ENCODE data around the gene ARHGAP32.
A peak's percentile ranks its signal among the peaks of the same experiment; 100 is the strongest.

ARHGAP32 gene

DNA sequence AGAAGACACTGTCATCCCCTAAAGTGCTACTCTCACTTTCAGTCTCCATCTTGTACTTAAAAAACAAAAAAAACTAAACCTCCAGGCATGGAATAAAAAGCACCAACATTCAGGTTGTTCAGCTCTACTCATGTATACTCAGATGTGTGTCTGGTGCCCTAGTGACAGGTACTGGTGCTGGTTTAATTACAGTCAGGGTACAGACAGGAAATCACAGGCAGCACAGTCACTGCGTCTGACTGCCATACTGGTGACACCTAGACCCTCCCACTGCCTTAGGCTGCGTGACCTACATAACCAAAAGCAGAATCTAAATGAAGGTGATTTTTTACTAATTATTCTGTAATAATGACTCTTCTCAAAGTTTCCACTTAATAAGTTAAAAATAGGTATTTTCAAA, at the start of gene ARHGAP32:
Gene ARHGAP32, minus strand, starts transcription at position 176 of the 400 bp plus-strand sequence. Its CDS starts 127 bp downstream, at position 49.
- DNase-seq (ENCODE audit: low read depth in 4 of 4, low spot score in 1 of 4), result peak in 1 of 4 experiments; percentile 0

GRCh38 chr11:129239207-129239606, 47.1 kb upstream of the ARHGAP32 start:
- DNase-seq (ENCODE audit: low read depth in 4 of 4, low spot score in 1 of 4), result no peak

- no peak for DNase-seq (ENCODE audit: low read depth in 4 of 4, low spot score in 1 of 4)
These were observed 45.9 kb upstream of the ARHGAP32 start for GRCh38 chr11:129237880-129238638.

- no peak for DNase-seq (ENCODE audit: low read depth in 4 of 4, low spot score in 1 of 4)
These were observed 45.3 kb upstream of the ARHGAP32 start for GRCh38 chr11:129237456-129237855.

DNA sequence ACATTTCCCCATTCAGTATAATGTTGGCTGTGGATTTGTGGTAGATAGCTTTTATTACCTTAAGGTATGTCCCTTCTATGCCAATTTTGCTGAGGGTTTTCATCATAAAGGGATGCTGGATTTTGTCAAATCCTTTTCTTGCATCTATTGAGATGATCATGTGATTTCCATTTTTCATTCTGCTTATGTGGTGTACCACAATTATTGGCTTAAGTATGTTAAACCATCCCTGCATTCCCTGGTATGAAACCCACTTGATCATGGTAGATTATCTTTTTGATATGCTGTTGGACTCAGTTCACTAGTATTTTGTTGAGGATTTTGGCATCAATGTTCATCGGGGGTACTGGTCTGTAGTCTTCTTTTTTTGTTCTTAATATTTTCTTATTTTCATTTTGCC, 44.7 kb upstream of the ARHGAP32 start:
- no peak for DNase-seq (ENCODE audit: low read depth in 4 of 4, low spot score in 1 of 4)

DNA sequence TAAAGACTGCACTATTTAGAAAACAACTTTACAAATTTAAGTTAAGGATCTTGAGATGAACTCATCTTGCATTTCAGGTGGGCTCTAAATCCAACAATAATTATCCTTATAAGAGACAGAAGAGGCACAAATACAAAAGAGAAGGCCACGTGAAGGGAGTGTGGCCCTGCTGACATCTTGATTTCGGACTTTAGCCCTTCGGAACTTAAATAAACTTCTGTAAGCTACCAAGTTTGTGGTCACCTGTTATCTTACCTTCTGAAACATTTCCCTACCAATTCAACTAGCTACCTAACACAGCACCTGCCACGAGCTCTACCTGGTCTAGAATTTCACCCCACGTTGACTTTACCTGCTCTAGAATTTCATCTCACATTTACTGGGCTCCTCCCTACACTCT, 42.9 kb upstream of the ARHGAP32 start:
- DNase-seq (ENCODE audit: low read depth in 4 of 4, low spot score in 1 of 4), result no peak

DNA sequence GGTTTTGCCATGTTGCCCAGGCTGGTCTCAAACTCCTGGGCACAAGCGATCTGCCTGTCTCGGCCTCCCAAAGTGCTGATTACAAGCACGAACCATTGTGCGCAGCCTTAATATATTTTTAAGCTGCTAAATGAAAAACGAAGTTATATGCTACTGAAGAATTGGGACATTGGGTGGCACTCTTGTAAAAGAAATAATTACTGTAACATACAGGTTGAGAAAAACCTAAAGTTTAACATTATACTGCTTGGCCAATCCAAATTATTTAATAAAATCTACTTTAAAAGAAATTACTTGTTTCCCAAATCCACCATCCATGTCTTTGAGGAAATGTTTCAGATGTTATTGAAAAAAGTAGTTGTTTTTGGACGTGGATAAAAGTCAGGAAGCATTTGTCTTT, 37.9 kb upstream of the ARHGAP32 start:
- DNase-seq (ENCODE audit: low read depth in 4 of 4, low spot score in 1 of 4), result no peak

GRCh38 chr11:129226207-129226798, 34.2 kb upstream of the ARHGAP32 start:
- no peak for DNase-seq (ENCODE audit: low read depth in 4 of 4, low spot score in 1 of 4)

DNA sequence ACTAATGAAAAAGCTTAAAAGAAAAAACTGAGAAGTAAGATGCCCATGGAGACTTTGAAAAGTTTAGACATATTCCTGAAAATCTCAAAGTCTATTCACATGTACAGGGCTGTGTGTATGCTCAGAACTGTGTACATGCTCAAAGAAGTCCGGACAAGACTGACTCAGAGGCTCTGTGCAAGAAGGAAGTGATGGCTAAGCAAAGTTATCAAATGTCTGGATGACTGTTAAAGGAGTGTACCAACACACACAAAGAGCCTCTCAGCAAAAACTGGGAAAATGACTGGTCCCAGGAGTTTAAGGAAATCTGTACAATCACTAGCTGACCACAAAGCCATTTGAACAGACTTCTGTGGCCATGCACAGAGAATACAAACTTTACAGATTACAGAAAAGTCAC, 33.1 kb upstream of the ARHGAP32 start:
- DNase-seq (ENCODE audit: low read depth in 4 of 4, low spot score in 1 of 4), result no peak

DNA sequence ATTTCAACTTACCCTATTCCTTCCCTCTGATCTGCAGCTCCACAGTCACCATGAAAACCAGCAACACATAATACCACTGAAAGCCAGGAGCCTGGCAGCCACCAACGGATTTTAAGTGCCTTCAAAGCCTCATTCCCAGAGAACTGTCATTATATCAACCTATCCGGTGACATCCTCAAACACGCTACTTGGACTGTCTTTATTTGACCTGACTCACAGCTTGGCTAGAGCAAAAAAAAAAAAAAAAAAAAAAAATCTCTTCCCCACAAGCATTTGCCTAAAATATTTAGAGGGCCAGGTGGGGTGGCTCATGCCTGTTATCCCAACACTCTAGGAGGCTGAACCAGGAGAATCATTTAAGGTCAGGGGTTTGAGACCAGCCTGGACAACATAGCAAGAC, 32.4 kb upstream of the ARHGAP32 start:
- DNase-seq (ENCODE audit: low read depth in 4 of 4, low spot score in 1 of 4), result no peak

DNA sequence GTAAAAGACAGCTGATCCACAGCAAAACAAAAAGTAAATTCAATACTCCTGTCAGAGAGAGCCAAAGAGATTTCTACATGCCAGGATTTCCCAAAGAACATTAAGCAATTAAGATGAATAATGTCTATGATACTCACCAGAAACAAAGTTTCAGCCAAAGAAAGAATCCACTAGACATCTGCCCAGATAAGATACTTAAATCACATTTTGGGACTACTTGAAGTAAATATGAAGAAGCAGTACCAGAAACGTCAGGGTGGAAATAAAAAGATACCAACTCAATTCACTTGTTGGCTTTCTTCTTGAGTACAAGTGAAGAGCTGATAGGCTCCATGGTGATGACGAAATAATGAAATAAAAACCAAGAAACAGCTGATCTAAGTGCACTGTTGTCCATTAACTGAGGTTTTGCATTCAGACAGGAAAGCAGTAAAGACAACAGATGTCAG, 31.6 kb upstream of the ARHGAP32 start:
- DNase-seq (ENCODE audit: low read depth in 4 of 4, low spot score in 1 of 4), result no peak

- DNase-seq (ENCODE audit: low read depth in 4 of 4, low spot score in 1 of 4), result no peak
These were observed 31.1 kb upstream of the ARHGAP32 start for GRCh38 chr11:129223260-129223659.

- DNase-seq (ENCODE audit: low read depth in 4 of 4, low spot score in 1 of 4), result no peak
These were observed 30.0 kb upstream of the ARHGAP32 start for GRCh38 chr11:129222158-129222557.

- no peak for DNase-seq (ENCODE audit: low read depth in 4 of 4, low spot score in 1 of 4)
These were observed 23.6 kb upstream of the ARHGAP32 start for GRCh38 chr11:129215506-129216245.

DNA sequence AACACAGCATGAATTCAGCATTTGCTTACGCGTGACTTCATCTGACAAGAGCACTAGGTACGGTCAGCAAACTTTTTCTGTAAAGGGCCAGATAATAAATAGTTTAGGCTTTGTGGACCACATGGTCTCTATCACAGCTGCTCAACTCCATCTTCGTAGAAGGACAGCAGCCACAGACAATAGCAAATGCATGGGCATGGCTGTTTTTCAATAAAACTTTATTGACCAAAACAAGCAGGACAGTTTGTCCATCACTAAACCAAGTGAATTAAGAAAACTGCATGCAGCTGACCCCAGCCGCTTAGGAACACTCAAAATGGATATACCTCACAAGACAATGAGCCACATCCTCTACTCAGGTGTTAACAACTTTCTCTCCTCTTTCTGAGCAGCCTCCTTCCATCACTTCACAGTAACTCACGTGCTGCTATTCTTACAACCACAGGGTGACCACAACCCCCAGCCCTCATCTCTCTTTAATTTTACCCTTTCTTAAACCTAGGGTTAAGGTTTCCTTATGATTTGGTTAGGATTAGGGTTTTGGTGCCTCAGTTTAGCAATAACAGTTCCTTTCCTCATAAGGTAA, 22.7 kb upstream of the ARHGAP32 start:
- no peak for DNase-seq (ENCODE audit: low read depth in 4 of 4, low spot score in 1 of 4)

DNA sequence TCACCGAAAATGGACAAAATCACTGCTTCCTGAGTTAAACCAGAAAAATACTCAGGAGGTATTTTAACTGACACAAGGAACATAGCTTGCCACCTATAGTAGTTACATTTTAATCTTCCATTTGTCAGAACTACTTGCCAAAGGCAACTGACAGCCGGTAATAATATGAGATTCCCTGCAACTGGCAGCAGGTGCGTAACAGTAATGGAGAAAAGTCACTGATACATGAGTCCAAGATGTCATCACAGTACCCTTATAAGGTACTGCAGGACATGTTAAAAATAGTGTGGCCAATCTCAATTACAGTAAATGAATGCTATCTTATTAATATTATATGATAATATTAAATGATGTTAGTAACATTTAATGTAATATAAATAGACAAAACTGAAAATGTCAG, 21.1 kb upstream of the ARHGAP32 start:
- DNase-seq (ENCODE audit: low read depth in 4 of 4, low spot score in 1 of 4), result no peak

- no peak for DNase-seq (ENCODE audit: low read depth in 4 of 4, low spot score in 1 of 4)
These were observed 19.3 kb upstream of the ARHGAP32 start for GRCh38 chr11:129211397-129211796.

DNA sequence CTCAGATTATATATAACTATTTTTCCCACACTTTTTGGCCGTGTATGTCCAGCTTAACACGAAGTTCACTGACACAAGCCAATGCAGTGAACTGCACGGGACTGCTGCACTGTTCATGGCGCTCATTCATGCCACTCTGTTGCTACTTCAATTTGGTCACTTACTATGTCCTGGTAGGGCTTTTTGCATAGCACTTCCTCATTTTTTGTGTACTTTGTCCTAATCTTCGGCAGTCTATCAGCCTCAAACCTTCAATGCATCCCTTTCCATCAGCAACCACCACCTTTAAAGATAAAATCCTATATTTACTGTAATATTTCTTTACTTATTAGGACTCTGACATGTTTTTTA, 18.7 kb upstream of the ARHGAP32 start:
- no peak for DNase-seq (ENCODE audit: low read depth in 4 of 4, low spot score in 1 of 4)

GRCh38 chr11:129209891-129210830, 18.0 kb upstream of the ARHGAP32 start:
- DNase-seq (ENCODE audit: low read depth in 4 of 4, low spot score in 1 of 4), result no peak

DNA sequence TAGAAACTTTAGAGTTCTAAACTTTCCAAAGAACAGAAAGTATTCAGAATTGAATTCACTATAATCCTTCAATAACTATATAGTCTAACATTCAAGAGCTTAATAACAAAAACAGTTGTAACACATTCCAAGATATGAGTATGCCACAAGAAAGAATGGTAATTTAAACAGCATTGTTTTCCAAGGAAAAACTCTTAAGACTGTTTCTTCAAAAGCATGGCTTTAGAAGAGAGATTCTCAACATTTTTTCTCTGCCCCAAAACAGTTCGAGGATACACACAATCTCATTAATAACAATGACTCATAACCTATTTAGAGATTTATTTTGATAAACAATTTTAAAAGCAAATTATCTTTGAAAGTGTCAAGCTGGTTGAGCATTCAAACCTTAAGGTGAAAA, 16.7 kb upstream of the ARHGAP32 start:
- DNase-seq (ENCODE audit: low read depth in 4 of 4, low spot score in 1 of 4), result no peak
